Mesendoderm (in vitro differentiated cells): ENCODE measurements around the gene RAB11FIP3.

Experiments used
- DNase-seq: peaks from one replicate; pipeline ENCODE4 v3.0.0; 2013
- H2AK5ac ChIP-seq: 2 replicates; pipeline ENCODE4 v1.6.1; 2013; ENCODE audit warnings: low read length, inconsistent platforms
- H2BK120ac ChIP-seq: 2 replicates; pipeline ENCODE4 v1.6.1; 2013; ENCODE audit warnings: low read depth, mild to moderate bottlenecking, low read length, moderate library complexity, mixed read lengths
- H2BK15ac ChIP-seq: replicated peaks from 2 replicates; pipeline ENCODE4 v1.6.1; 2013; ENCODE audit warnings: low read depth, mild to moderate bottlenecking, moderate library complexity
- H2BK5ac ChIP-seq: 2 replicates; pipeline ENCODE4 v1.6.1; 2013; ENCODE audit warnings: low read length, inconsistent platforms
- H3K18ac ChIP-seq: 2 replicates; pipeline ENCODE4 v1.6.1; 2013; ENCODE audit warnings: mild to moderate bottlenecking, low read length, mixed read lengths
- H3K23ac ChIP-seq: one replicate; pipeline ENCODE4 v1.6.1; 2013; ENCODE audit warnings: low read length
- H3K27ac ChIP-seq: 2 replicates; pipeline ENCODE4 v1.5.1; 2013; ENCODE audit warnings: low read depth, mild to moderate bottlenecking, inconsistent platforms, low read length, moderate library complexity
- H3K27me3 ChIP-seq: 2 replicates; pipeline ENCODE4 v1.6.1; 2013; ENCODE audit warnings: low read length, control low read depth, mild to moderate bottlenecking, inconsistent platforms; ENCODE audit not compliant: insufficient read depth, poor library complexity
- H3K36me3 ChIP-seq: 2 replicates; pipeline ENCODE4 v1.6.1; 2013; ENCODE audit warnings: low read length, inconsistent platforms; ENCODE audit not compliant: control insufficient read depth, insufficient read depth
- H3K4ac ChIP-seq: one replicate; pipeline ENCODE4 v1.6.1; 2013; ENCODE audit warnings: low read depth, mild to moderate bottlenecking, low read length, moderate library complexity
- H3K4me1 ChIP-seq: 2 replicates; pipeline ENCODE4 v1.6.1; 2013; ENCODE audit warnings: low read depth, low read length, inconsistent platforms; ENCODE audit not compliant: control insufficient read depth
- H3K4me2 ChIP-seq: 2 replicates; pipeline ENCODE4 v1.6.1; 2013; ENCODE audit warnings: low read length
- H3K4me3 ChIP-seq: 2 replicates; pipeline ENCODE4 v1.5.1; 2013; ENCODE audit warnings: mild to moderate bottlenecking, low read length
- H3K56ac ChIP-seq: one replicate; pipeline ENCODE4 v1.6.1; 2013; ENCODE audit warnings: low read length
- H3K79me1 ChIP-seq: 2 replicates; pipeline ENCODE4 v1.6.1; 2013; ENCODE audit warnings: low read length, inconsistent platforms
- H3K79me2 ChIP-seq: 2 replicates; pipeline ENCODE4 v1.6.1; 2013; ENCODE audit warnings: mild to moderate bottlenecking, low read length; ENCODE audit not compliant: control insufficient read depth, insufficient read depth
- H3K9ac ChIP-seq: 2 replicates; pipeline ENCODE4 v1.6.1; 2013; ENCODE audit warnings: low read length, inconsistent platforms
- H4K5ac ChIP-seq: one replicate; pipeline ENCODE4 v1.6.1; 2013; ENCODE audit warnings: low read length
- H4K8ac ChIP-seq: one replicate; pipeline ENCODE4 v1.6.1; 2013; ENCODE audit warnings: low read depth, mild to moderate bottlenecking, control low read depth, low read length, moderate library complexity
- WGBS: extraction: QIAGEN DNeasy Blood & Tissue Kit; methylation state at CpG from one replicate; pipeline ENCODE4 v1.1.7; 2013; ENCODE audit warnings: low lambda C conversion rate, missing lambda C conversion rate; ENCODE audit not compliant: insufficient coverage; ENCODE audit errors: extremely low coverage; 5-methylcytosine and 5-hydroxymethylcytosine counted together

RAB11FIP3 gene

GRCh38 chr16:454397-454940, 29.0 kb downstream of the RAB11FIP3 start:
- Histone ChIP-seq H3K36me3 (no peaks in the 10 kb centered on the region), H3K27me3 (no peaks in the 10 kb centered on the region), H3K56ac (no peak overlapping the region), H4K8ac (no peak overlapping the region), H3K18ac (no peak overlapping the region), H4K5ac (no peak overlapping the region), H3K27ac (no peak overlapping the region), H3K4me2 (no peak overlapping the region), H3K79me1 (peaks cover 8% of the 10 kb centered on the region), H3K9ac (no peak overlapping the region), H3K4me3 (no peak overlapping the region), H2BK120ac (no peak overlapping the region), H2BK5ac (no peak overlapping the region), H3K79me2 (peaks cover 6% of the 10 kb centered on the region), H3K4ac (no peak overlapping the region), H2AK5ac (no peak overlapping the region), H3K23ac (no peak overlapping the region), H3K4me1 (peaks cover 8% of the 10 kb centered on the region), H2BK15ac (no peak overlapping the region)
- WGBS = no CpG with 5 or more reads among the region's 13 CpGs
- DNase-seq = no peak

- no peak overlapping the region for H3K18ac ChIP-seq
- H2BK120ac ChIP-seq = no peak overlapping the region
- no peak overlapping the region for H2BK5ac ChIP-seq
- H4K8ac ChIP-seq = no peak overlapping the region
- H3K79me1 ChIP-seq = peaks cover 6% of the 10 kb centered on the region
- no peak overlapping the region for H3K4ac ChIP-seq
- no peak overlapping the region for H2AK5ac ChIP-seq
- H2BK15ac ChIP-seq = no peak overlapping the region
- DNase-seq = no peak
- no peak overlapping the region for H4K5ac ChIP-seq
- H3K27ac ChIP-seq = no peak overlapping the region
- H3K4me2 ChIP-seq = no peak overlapping the region
- H3K56ac ChIP-seq = no peak overlapping the region
- H3K4me1 ChIP-seq = peaks cover 9% of the 10 kb centered on the region
- no CpG with 5 or more reads among the region's 12 CpGs for WGBS
- H3K9ac ChIP-seq = no peak overlapping the region
- H3K4me3 ChIP-seq = no peak overlapping the region
- H3K36me3 ChIP-seq = no peaks in the 10 kb centered on the region
- no peak overlapping the region for H3K23ac ChIP-seq
- no peaks in the 10 kb centered on the region for H3K27me3 ChIP-seq
- H3K79me2 ChIP-seq = peaks cover 6% of the 10 kb centered on the region
These were observed 30.0 kb downstream of the RAB11FIP3 start for GRCh38 chr16:455453-455852.

GRCh38 chr16:456891-457483, 31.5 kb downstream of the RAB11FIP3 start:
- Histone ChIP-seq H3K4me2 (no peak overlapping the region), H3K23ac (no peak overlapping the region), H3K4ac (no peak overlapping the region), H3K9ac (no peak overlapping the region), H3K79me2 (peaks cover 6% of the 10 kb centered on the region), H3K36me3 (no peaks in the 10 kb centered on the region), H3K18ac (no peak overlapping the region), H2BK5ac (no peak overlapping the region), H2AK5ac (no peak overlapping the region), H4K5ac (no peak overlapping the region), H3K27ac (no peak overlapping the region), H3K56ac (no peak overlapping the region), H2BK120ac (no peak overlapping the region), H2BK15ac (no peak overlapping the region), H3K4me3 (no peak overlapping the region), H3K79me1 (peaks cover 8% of the 10 kb centered on the region), H3K4me1 (peaks cover 14% of the 10 kb centered on the region), H3K27me3 (no peaks in the 10 kb centered on the region), H4K8ac (no peak overlapping the region)
- WGBS = no CpG with 5 or more reads among the region's 11 CpGs
- no peak for DNase-seq

- no peak overlapping the region for H3K9ac ChIP-seq
- no peak overlapping the region for H4K5ac ChIP-seq
- H3K23ac ChIP-seq = no peak overlapping the region
- peak overlapping the region; percentile 34 for H2AK5ac ChIP-seq
- H3K79me2 ChIP-seq = peaks cover 6% of the 10 kb centered on the region
- no peak overlapping the region for H4K8ac ChIP-seq
- peaks cover 14% of the 10 kb centered on the region for H3K4me1 ChIP-seq
- H3K36me3 ChIP-seq = no peaks in the 10 kb centered on the region
- no peak overlapping the region for H3K4me3 ChIP-seq
- DNase-seq = peak; percentile 57
- peak overlapping the region; percentile 39 for H3K56ac ChIP-seq
- H2BK5ac ChIP-seq = no peak overlapping the region
- H2BK15ac ChIP-seq = no peak overlapping the region
- H3K27ac ChIP-seq = no peak overlapping the region
- H3K79me1 ChIP-seq = peaks cover 8% of the 10 kb centered on the region
- no peaks in the 10 kb centered on the region for H3K27me3 ChIP-seq
- no peak overlapping the region for H3K4me2 ChIP-seq
- no peak overlapping the region for H2BK120ac ChIP-seq
- no peak overlapping the region for H3K4ac ChIP-seq
- no CpG with 5 or more reads among the region's 14 CpGs for WGBS
- H3K18ac ChIP-seq = peak overlapping the region; percentile 21
These were observed 32.4 kb downstream of the RAB11FIP3 start for GRCh38 chr16:457732-458400.

GRCh38 chr16:459761-460160, 34.3 kb downstream of the RAB11FIP3 start:
- Histone ChIP-seq H4K8ac (no peak overlapping the region), H3K23ac (no peak overlapping the region), H3K18ac (no peak overlapping the region), H3K56ac (no peak overlapping the region), H2BK15ac (no peak overlapping the region), H3K27ac (no peak overlapping the region), H2AK5ac (no peak overlapping the region), H3K27me3 (no peaks in the 10 kb centered on the region), H3K4me2 (no peak overlapping the region), H3K4me3 (no peak overlapping the region), H3K9ac (no peak overlapping the region), H3K79me2 (peaks cover 6% of the 10 kb centered on the region), H3K79me1 (peaks cover 6% of the 10 kb centered on the region), H3K36me3 (no peaks in the 10 kb centered on the region), H3K4me1 (peaks cover 14% of the 10 kb centered on the region), H2BK5ac (no peak overlapping the region), H4K5ac (no peak overlapping the region), H2BK120ac (no peak overlapping the region), H3K4ac (no peak overlapping the region)
- DNase-seq = no peak
- WGBS = no CpG with 5 or more reads among the region's 7 CpGs
